Stimulated activated CD8-positive, alpha-beta memory T cell treated with anti-CD3 and anti-CD28 coated beads, Interleukin-12 subunit alpha, Interleukin-12 subunit beta, amount 100 ng/mL, for 1 hour (primary cell): ENCODE data around the gene AGPAT3.

Experiments
- DNase-seq: peaks from one replicate; pipeline ENCODE4 v3.0.0-alpha.2; 2020; ENCODE audit warnings: low read depth

Gene AGPAT3

GRCh38 chr21:43923391-43923790 lies 58.4 kb downstream of the AGPAT3 start:
- no peak for DNase-seq

DNA sequence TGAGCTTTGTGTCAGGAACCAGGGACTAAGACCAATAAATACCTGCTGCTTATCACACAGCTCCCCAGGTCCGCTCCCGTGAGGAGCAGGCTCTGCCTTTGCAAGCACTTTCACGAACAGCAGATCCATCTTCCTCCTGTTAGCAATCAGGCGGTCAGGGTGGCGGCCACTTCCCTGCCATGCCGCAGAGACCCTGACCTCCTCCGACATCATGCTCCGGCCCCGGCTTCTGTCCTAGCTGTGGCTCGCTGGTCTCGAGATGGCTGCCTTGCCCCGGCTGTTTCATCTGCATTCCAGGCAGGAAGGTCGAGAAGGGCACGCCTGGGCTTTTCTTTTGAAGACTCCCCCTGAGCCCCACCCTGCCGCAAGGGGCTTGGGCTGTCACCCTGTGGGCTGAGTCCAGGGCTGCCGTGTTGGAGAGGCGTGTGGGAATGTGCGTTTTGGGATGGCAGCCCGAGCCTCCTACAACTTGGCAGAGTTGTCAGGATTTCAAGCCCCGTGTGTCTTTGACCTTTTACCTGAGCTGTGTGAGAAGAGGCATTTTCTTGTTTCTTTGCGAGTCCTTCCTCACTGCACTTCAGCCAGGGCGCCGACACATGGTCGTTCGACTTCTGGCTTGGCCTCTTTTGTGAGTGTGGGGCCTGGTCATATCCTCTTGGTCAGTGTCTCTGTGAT lies 59.5 kb downstream of the AGPAT3 start:
- no peak for DNase-seq

GRCh38 chr21:43925096-43925481 lies 60.1 kb downstream of the AGPAT3 start:
- no peak for DNase-seq

DNA sequence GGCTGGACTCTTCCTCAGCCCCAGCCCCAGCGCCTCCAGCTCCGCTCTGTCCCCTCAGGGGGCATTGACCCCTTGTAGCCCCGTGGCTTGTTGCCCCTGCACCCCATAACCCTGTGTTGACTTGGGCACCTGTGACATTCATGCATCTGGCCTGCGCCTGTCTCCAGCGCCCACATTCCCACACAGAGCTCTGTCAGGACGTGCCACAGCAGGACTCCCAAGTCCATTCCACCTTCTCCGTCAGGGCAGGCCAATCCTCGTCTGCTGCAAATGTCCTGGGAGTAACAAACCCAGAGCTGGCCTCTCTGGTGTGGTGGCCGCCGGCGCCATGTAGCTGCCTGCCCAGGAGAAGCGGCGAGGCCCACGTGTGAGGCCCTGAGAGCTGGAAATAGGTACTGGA lies 60.6 kb downstream of the AGPAT3 start:
- DNase-seq, result no peak

GRCh38 chr21:43926196-43926595 lies 61.2 kb downstream of the AGPAT3 start:
- DNase-seq, result no peak

DNA sequence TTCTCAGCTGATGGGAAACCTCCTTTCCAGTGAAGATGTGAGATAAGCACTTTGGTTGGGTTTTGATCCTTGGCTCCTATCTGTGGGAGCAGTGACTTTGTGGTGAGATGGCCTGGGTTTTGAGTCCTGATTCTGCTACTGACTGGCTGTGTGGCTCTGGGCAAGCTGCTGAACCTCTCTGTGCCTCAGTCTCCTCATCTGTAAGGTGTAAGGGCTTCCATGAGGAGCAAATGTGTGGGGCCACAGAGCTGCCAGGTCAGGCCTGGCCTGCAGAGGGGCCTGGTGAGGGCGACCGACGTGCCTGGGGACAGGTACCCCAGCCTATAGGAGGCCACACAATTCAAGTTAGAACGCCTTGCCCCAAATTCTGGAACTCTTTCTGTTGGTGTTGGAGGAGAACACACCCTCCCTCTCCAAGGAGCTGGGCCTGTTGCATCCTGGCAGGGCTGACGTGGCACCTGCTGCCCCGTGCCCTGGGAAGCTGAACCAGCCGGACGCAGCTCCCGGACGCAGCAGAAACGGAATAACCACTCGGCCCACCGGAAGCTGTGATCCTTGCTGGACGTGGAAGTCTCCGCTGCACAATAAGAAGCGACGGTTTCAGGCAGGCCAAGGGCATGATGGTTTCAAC lies 62.7 kb downstream of the AGPAT3 start:
- no peak for DNase-seq

DNA sequence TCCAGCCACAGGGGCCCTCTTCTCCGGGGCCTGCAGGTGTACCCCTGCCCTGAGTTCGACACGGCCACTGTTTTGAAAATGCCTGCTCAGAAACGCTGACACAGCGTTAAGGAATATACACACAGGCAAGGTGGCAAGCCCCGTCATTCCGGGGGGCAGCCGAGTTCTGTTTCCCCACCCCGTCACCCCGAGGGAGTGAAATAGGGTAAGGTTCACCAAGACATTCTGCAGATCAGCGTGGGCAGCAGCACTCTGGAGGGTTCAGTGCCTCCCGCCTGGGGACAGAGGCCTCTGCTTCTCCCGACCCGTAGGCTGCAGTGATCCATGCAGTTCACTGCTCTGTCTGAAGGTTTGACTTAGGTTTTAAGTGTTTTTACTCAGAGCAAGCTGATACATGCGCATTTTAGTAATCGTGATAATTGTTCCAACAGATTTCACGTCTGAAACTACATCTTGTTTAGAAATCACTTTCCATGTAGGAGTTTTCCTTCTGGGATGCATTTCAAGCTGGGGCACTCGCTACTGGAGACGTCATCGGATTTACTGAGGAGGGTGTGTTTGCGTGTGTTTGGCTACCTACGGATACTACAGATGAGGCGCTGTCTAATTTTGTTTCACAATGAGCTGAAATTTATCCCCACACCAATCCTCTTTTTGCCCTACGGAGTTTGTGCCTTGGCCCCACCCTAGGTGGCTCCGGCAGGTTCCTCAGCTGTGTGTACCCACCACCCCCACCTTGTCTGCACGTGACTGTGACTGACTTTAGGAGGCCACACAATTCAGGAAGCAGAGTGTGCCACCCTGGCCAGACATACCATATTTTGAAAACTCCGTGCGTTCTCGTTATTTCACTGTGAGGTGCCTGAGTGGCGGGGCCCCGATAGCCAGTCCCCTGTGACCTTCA lies 63.5 kb downstream of the AGPAT3 start:
- DNase-seq, result no peak

- DNase-seq, result no peak
Measured at GRCh38 chr21:43929217-43929971, 64.4 kb downstream of the AGPAT3 start.

GRCh38 chr21:43930074-43930847 lies 65.2 kb downstream of the AGPAT3 start:
- DNase-seq, result no peak

GRCh38 chr21:43930848-43931375 lies 65.9 kb downstream of the AGPAT3 start:
- no peak for DNase-seq

DNA sequence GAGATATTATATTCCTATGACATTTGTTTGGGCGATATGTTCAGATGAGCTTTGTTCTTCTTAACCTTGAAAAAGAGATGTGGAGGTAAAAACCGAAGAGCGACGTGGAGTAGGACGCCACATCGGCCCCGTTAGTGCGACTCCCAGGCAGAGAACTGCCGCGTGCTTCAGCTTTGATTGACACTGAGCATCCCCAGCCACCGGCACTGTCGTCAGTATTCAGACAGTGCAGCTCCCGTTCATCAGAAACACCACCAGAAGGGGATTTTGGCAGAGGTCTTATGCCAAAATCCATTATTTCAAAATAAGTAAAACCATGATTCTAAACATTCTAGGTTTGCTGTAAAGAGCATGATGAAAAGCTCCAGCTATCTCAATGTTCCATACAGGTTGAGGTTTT lies 66.5 kb downstream of the AGPAT3 start:
- no peak for DNase-seq

DNA sequence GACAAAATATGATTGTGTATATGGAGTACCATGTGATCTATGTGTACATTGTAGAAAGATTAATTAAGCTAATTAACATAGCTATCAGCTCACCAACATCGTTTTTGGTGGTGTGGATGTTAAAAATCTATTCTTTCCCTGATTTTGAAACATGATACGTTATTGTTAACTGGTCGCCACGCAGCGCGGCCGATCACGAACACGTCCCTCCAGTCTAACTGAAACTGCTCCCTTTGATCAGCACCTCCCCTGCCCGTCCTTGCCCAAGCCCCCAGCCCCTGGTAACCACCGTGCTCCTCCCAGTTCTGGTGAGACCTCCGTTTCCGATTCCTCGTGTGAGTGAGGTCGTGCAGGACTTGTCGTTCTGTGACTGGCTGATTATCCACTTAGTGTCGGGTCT lies 67.0 kb downstream of the AGPAT3 start:
- DNase-seq, result no peak

DNA sequence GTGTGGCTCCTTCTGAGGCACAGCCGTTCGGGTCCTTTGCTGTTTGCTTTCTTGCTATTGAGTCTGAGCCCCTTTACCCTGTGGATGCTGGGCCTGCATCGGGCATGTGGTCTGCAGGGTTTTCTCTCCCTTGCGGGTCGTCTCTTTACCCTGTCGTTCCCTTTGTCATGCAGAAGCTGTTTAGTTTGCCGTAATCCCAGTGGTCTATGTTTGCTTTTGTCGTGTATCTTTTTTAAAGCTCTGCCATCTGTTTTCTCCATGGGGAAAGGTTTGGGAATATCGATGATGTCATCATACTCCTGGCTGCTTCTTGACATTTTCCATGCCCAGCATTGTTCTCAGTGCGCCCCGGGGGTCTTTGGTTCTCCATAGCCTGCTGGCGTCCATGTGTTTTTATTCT lies 68.2 kb downstream of the AGPAT3 start:
- DNase-seq, result no peak

DNA sequence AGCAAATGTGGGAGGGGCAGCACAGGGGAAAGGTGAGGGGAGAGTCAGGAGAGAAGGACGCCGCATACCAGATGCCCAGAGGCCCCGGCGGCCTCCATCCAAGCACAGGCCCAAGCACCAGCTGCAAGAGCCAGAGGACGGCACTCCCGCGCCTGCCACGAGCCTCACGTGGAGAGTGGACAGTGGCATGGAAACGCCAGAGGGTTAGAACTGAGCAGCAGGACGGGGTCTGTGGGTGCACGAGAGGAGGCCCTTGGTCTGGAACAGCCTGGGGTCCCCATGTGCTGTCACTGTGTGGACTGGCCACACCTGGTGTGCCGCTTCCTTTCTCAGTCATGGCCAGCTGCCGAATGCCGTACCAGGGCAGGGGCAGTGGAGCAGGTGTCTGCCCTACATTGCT lies 68.7 kb downstream of the AGPAT3 start:
- no peak for DNase-seq

DNA sequence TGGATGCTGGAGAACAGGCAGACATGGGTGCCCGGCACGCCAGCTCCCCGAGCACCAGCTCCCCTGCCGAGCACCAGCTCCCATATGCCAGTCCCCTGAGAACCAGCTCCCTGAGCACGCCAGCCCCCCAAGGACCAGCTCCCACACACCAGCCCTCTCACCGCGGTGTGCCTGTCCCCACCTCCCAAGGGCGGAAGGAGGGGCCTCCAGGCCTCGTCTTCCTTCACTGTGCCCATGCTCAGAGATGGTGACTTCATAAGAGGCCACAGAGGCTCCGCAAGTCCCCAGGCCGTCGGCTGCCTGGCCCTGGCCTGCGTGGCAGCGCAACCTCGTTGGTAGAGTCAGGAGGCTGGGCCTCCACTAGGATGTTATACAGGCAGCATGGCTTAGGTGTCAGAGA lies 69.1 kb downstream of the AGPAT3 start:
- DNase-seq, result no peak

DNA sequence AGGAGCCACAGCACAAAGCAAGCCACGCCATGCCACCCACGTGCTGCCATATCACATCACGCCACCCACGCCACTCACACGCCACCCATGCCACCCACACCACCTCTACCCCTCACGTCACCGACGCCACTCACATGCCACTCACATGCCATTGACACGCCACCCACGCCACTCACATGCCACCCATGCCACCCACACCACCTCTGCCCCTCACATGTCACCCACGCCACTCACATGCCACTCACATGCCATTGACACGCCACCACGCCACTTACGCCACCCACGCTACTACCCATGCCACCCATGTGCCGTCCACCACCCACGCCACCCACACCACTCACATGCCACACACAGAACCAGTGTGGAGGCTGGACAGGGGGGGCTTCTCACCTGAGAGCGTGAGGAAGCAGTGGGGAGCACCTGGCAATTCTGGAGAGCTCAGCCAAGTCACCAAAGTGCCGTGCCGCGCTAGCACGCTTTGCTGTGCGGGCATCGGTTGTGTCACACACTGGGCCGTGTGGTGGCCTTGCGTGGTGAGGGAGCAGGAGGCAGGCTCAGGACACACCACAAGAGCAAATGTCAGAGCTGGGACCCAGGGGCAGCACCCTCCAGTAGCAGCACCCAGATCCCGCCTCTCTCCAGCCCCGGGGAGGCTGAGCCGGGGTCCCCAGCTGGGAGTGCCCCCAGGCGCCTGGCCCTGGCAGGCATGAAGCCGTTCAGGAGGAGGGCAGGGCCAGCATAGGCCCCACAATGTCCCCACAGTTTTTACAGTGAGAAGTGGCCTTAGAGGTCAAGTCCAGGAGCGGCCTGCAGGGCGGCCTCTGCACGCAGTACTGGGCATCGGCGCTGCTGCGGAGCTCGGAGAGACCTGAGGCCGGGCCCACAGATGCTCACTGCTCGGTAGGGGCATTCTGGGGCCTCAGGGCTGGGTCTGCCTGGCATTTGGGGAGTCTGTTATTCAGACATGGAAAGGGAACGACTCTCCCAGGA lies 70.0 kb downstream of the AGPAT3 start:
- DNase-seq, result no peak

DNA sequence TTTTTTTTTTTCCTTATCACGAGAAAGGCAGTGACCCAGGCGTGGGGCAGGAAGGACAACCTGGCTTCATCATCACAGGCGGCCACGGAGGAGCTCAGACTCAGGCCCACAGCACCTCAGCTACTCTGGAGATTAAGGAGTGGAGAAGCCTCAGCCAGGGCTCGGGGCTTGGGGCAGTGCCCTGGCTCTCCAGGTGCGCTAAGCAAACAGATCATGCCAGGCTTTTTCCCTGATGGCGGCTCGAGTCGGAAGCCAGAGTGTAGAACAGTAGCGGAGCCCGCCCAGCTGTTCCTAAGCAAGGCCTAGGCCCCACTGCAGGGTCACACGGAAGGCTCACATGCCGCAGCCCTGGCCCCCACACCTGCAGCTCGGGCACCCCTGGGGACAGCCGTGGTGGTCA lies 70.7 kb downstream of the AGPAT3 start:
- DNase-seq, result no peak

DNA sequence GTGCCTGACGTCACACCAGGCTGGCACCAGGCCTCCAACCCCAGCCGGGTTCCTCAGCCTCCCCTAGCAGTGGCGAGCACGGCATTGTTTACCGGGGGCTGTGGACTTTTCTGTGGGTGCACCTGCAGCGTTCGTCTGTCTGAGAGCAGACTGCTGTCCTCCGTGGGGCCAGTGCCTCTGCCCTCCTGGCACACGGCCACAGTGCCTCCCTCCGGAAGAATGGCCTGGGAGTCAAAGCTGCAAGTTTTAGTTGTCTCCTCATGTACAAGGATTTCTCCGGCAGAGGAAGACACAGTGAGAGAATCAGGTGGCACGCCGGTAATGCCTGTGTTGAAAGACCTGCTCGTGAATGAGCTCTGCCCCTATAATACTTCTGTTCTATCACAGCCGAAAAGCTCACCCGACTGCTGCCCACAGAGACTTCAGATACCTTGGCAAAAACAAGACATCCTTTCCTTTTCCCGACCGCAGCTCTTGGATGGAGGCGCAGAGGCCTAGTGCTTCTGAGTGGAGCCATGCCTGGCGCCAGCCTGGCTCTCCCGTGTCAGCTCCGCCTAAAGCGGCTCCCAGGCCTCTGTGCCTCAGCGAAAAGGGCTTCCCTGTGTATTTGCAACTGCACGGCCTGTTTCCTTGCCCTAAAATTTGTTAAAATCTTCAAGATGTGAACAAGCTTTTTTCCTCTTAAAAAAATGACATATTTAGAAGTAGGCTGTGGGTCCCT lies 71.4 kb downstream of the AGPAT3 start:
- no peak for DNase-seq

DNA sequence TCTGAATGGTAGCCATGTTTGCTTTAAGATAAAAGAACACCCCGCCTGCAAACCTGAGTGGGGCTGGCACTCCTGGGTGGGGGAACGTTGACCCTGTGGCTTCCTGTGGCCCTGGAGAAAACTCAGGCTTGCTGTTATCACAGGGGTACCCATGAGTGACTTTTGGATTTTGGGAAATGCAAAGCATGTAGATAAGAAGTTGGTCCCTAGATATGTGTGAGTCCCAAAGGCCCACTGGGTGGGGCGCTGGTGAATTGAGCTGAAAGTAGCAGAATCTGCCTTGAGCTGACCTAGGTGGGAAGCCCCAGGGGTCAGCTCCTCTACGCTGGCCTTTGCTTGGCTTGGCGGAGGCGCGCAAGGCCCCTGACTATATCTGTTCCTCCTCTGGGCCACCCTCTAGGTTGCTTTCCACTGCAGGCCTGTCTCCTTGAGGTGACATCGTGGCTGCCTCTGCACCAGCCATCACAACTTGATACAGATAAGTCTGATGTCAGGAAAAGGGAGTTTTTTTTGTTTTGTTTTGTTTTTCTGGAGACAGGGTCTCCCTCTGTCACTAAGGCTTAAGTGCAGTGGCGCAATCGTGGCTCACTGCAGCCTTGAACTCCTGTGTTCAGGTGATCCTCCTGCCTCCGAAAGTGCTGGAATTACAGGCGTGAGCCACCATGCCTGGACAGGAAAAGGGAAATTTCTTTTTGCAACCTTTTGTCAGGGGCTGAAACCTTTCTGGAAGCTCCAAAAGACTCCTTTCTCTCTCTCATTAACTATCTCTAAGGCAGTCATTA lies 72.2 kb downstream of the AGPAT3 start:
- no peak for DNase-seq
